Stimulated activated memory B cell treated with anti-CD40 and anti-IgM and Interleukin-4, amounts not matched to agents 10 μg/mL and 1 μg/mL and 100 μg/mL, for 72 hours (primary cell): ENCODE data around the gene ESYT2.
"Not testable (repeated sequence)": the region's sequence is repeated elsewhere in the genome, so short reads cannot be mapped to it uniquely, and the experiment has no call there.

ENCODE experiments used
- ATAC-seq: fragments of 150-1000 bp; cut with Tn5 transposase; 2 replicates; pipeline ENCODE4 v1.10.0; 2021
- H3K27ac Mint-ChIP-seq: one replicate; pipeline ENCODE4 v1.8.0; 2022; ENCODE audit warnings: mild to moderate bottlenecking, mixed read lengths
- H3K27me3 Mint-ChIP-seq: one replicate; pipeline ENCODE4 v1.8.0; 2022; ENCODE audit warnings: mixed read lengths
- H3K36me3 Mint-ChIP-seq: one replicate; pipeline ENCODE4 v1.8.0; 2022; ENCODE audit warnings: mixed read lengths
- H3K4me1 Mint-ChIP-seq: one replicate; pipeline ENCODE4 v1.8.0; 2022; ENCODE audit warnings: mixed read lengths
- H3K4me3 Mint-ChIP-seq: one replicate; pipeline ENCODE4 v1.8.0; 2022; ENCODE audit warnings: mild to moderate bottlenecking, moderate library complexity, mixed read lengths
- H3K9me3 Mint-ChIP-seq: one replicate; pipeline ENCODE4 v1.8.0; 2022; ENCODE audit warnings: mixed read lengths

ESYT2 gene

DNA sequence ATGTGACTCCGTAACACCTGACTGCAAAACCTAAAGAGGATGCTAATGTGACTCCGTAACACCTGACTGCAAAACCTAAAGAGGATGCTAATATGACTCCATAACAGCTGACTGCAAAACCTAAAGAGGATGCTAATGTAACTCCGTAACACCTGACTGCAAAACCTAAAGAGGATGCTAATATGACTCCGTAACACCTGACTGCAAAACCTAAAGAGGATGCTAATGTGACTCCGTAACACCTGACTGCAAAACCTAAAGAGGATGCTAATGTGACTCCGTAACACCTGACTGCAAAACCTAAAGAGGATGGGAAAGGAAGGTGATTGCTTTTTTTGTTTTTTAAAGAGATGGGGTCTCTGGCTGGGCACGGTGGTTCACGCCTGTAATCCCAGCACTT lies 9.9 kb upstream of the ESYT2 start:
- not testable (repeated sequence) for H3K27ac Mint-ChIP-seq, H3K36me3 Mint-ChIP-seq, ATAC-seq, H3K4me1 Mint-ChIP-seq, H3K9me3 Mint-ChIP-seq, H3K4me3 Mint-ChIP-seq, H3K27me3 Mint-ChIP-seq

- no peak overlapping the region for H3K4me3 Mint-ChIP-seq
- ATAC-seq = peak; percentile 36
- H3K4me1 Mint-ChIP-seq = peaks cover 4% of the 10 kb centered on the region
- H3K36me3 Mint-ChIP-seq = no peaks in the 10 kb centered on the region
- H3K27ac Mint-ChIP-seq = no peak overlapping the region
- H3K9me3 Mint-ChIP-seq = peaks cover 3% of the 10 kb centered on the region
- no peaks in the 10 kb centered on the region for H3K27me3 Mint-ChIP-seq
Observed at GRCh38 chr7:158837790-158838637, 8.7 kb upstream of the ESYT2 start.

- no peak for ATAC-seq
- peaks cover 4% of the 10 kb centered on the region for H3K4me1 Mint-ChIP-seq
- no peak overlapping the region for H3K4me3 Mint-ChIP-seq
- H3K27me3 Mint-ChIP-seq = no peaks in the 10 kb centered on the region
- H3K36me3 Mint-ChIP-seq = no peaks in the 10 kb centered on the region
- H3K9me3 Mint-ChIP-seq = peaks cover 3% of the 10 kb centered on the region
- H3K27ac Mint-ChIP-seq = no peak overlapping the region
Observed at GRCh38 chr7:158836692-158837091, 7.4 kb upstream of the ESYT2 start.

DNA sequence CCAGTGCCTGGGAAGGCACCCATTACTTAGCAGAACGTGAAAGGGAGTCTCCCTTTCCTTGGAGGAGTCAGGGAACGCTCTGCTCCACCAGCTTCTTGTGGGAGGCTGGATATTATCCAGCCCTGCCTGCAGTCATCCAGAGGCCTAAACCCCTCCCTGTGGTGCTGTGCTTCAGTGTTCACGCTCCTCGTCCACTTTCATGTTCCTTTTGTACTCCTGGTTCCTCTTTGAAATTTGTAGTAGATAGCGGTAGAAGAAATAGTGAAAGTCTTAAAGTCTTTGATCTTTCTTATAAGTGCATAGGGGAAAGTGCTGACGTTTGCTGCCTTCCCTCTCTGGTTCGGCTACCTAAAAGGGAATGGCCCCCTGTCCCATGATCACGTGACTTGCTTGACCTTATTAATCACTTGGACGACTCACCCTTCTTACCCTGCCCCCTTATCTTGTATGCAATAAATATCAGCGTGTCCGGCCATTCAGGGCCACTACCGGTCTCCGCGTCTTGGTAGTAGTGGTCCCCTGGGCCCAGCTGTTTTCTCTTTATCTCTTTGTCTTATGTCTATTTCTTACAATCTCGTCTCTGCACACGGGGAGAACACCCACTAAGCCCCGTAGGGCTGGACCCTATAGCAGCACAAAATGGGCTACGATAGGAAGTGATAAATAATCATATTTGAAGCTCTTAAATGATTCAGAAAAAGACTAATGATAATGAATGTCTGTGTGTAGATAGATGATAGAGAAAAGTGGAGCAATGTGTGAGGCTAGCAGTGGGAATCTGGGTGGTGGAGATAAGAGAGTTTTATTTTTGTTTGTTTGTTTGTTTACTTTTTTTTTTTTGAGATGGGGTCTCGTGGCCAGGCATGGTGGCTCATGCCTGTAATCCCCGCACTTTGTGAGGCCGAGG lies 5.8 kb upstream of the ESYT2 start:
- Mint-ChIP-seq H3K27ac (no peak overlapping the region), H3K9me3 (peaks cover 3% of the 10 kb centered on the region), H3K36me3 (no peaks in the 10 kb centered on the region), H3K4me3 (no peak overlapping the region), H3K27me3 (no peaks in the 10 kb centered on the region), H3K4me1 (peaks cover 10% of the 10 kb centered on the region)
- no peak for ATAC-seq

DNA sequence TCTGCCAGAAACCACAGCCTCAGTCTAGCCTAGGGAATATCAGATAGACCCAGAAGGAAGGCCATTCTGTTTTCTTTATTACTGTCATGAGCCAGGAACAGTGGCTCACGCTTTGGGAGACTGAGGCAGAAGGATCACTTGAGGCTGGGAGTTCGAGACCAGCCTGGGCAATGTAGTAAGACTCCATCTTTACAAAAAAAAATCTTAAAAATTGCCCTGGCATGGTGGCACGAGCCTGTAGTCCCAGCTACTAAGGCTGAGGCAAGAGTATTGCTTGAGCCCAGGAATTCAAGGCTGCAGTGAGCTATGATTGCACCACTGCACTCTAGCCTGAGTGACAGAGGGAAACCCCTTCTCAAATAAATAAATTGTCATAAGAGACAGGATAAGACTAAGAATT lies 3.7 kb upstream of the ESYT2 start:
- Mint-ChIP-seq H3K4me3 (no peak overlapping the region), H3K9me3 (peaks cover 3% of the 10 kb centered on the region), H3K36me3 (no peaks in the 10 kb centered on the region), H3K4me1 (peaks cover 14% of the 10 kb centered on the region), H3K27me3 (no peaks in the 10 kb centered on the region), H3K27ac (no peak overlapping the region)
- no peak for ATAC-seq

- peaks cover 3% of the 10 kb centered on the region for H3K9me3 Mint-ChIP-seq
- H3K4me1 Mint-ChIP-seq = peaks cover 24% of the 10 kb centered on the region
- H3K27me3 Mint-ChIP-seq = no peaks in the 10 kb centered on the region
- ATAC-seq = no peak
- H3K36me3 Mint-ChIP-seq = peaks cover 5% of the 10 kb centered on the region
- no peak overlapping the region for H3K27ac Mint-ChIP-seq
- no peak overlapping the region for H3K4me3 Mint-ChIP-seq
Observed at GRCh38 chr7:158831738-158832091, 2.4 kb upstream of the ESYT2 start.

DNA sequence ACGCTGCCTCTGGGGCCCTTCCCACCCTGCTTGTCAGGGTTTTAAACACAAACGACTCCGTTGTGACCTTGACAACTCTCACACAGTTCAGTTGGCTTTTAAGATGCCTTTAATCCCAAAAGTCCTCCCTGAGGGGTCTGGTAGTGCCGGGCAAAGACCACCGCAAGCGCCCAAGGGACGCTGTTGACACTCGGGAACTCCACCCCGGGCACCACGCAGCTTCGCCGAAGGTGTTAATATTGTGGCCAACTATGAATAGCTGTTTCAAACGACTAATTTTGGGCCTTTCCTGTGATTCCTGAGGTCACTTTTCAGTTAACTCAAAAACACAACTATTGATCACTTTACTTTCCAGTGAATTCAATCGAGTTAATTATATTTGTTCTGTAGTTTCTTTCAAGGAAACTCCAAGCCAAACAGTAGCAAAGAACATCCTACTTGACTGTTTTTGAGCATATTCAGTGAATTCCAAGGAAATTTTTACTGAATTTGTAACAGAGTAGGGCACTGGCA lies 958 bp upstream of the ESYT2 start:
- Mint-ChIP-seq H3K4me1 (peaks cover 27% of the 10 kb centered on the region), H3K36me3 (peaks cover 5% of the 10 kb centered on the region), H3K27ac (peak overlapping the region; percentile 90), H3K4me3 (peak overlapping the region; percentile 78), H3K27me3 (no peaks in the 10 kb centered on the region), H3K9me3 (peaks cover under 1% of the 10 kb centered on the region)
- no peak for ATAC-seq

- peaks cover 5% of the 10 kb centered on the region for H3K36me3 Mint-ChIP-seq
- peak overlapping the region; percentile 90 for H3K27ac Mint-ChIP-seq
Observed at GRCh38 chr7:158829021-158829341, 328 bp downstream of the ESYT2 start.

GRCh38 chr7:158828133-158829020 lies 932 bp downstream of the ESYT2 start:
- Mint-ChIP-seq H3K27me3 (no peaks in the 10 kb centered on the region), H3K4me1 (peaks cover 26% of the 10 kb centered on the region), H3K4me3 (peak overlapping the region; percentile 90), H3K27ac (peak overlapping the region; percentile 90), H3K36me3 (peaks cover 5% of the 10 kb centered on the region), H3K9me3 (no peaks in the 10 kb centered on the region)
- ATAC-seq = peak; percentile 1

More at GRCh38 chr7:158829021-158829341, 328 bp downstream of the ESYT2 start:
- H3K27me3 Mint-ChIP-seq = no peaks in the 10 kb centered on the region
- ATAC-seq = peak; percentile 82
- peaks cover 26% of the 10 kb centered on the region for H3K4me1 Mint-ChIP-seq
- H3K9me3 Mint-ChIP-seq = no peaks in the 10 kb centered on the region
- peak overlapping the region; percentile 90 for H3K4me3 Mint-ChIP-seq

DNA sequence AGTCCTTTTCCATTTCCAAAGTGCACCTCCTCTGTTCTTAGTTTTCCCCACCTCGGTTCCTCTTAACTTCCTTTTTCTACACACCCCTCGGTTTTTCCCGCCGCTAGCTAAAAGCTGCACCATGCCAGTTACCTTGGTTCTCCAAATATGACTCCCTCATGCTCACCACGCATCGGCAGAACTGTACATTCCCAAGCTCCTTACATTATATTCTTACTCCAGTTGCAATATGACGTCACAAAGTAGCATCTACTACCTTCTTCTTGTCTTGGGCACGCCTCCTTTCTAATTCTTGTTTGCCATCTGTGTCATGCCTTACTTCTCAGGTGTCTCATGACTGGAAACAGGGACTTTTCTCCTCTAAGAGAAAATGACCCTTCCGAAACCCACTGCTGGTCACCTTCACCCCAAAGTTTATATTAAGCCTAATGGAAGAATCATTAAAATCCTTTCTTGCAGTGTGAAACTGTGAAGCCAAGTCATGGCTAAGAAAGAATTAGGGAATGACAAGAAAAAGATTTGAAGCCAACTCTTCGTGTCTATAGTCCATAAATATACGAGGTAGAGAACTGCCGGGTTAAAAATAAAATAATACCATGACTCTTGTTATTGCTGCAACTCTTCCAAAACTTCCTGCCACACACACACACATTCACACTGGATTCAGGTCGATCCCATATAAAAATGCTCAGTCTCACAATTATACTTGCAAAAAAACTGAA lies 1.7 kb downstream of the ESYT2 start:
- Mint-ChIP-seq H3K36me3 (peaks cover 5% of the 10 kb centered on the region), H3K4me1 (peaks cover 26% of the 10 kb centered on the region), H3K9me3 (no peaks in the 10 kb centered on the region), H3K4me3 (peak overlapping the region; percentile 90), H3K27ac (peak overlapping the region; percentile 90), H3K27me3 (no peaks in the 10 kb centered on the region)
- ATAC-seq = no peak

- H3K36me3 Mint-ChIP-seq = peaks cover 5% of the 10 kb centered on the region
- H3K9me3 Mint-ChIP-seq = no peaks in the 10 kb centered on the region
- H3K4me1 Mint-ChIP-seq = peaks cover 39% of the 10 kb centered on the region
- H3K27me3 Mint-ChIP-seq = no peaks in the 10 kb centered on the region
- no peak overlapping the region for H3K4me3 Mint-ChIP-seq
- H3K27ac Mint-ChIP-seq = no peak overlapping the region
- no peak for ATAC-seq
Observed at GRCh38 chr7:158825628-158826289, 3.5 kb downstream of the ESYT2 start.

DNA sequence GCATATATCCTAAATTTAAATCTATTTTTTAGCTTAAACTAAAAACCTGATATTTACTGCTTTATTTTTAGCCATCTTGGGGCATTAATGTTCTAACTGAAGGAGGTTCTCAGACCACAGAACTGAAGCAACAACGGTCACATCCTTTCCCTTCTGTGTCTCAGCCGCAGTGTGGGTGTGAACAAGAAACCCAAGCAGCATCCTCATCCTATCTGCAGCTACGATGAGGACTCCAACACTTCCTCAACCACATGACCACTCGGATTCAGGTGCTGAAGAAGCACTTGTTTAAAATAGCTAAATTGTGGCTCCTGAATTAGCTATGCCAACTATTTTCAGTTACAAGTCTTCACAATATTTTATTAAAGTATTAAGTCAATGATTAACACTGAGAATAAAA lies 5.3 kb downstream of the ESYT2 start:
- H3K9me3 Mint-ChIP-seq = no peaks in the 10 kb centered on the region
- H3K4me1 Mint-ChIP-seq = peaks cover 33% of the 10 kb centered on the region
- H3K27ac Mint-ChIP-seq = no peak overlapping the region
- H3K36me3 Mint-ChIP-seq = peaks cover 5% of the 10 kb centered on the region
- H3K4me3 Mint-ChIP-seq = no peak overlapping the region
- peak; percentile 49 for ATAC-seq
- H3K27me3 Mint-ChIP-seq = no peaks in the 10 kb centered on the region

DNA sequence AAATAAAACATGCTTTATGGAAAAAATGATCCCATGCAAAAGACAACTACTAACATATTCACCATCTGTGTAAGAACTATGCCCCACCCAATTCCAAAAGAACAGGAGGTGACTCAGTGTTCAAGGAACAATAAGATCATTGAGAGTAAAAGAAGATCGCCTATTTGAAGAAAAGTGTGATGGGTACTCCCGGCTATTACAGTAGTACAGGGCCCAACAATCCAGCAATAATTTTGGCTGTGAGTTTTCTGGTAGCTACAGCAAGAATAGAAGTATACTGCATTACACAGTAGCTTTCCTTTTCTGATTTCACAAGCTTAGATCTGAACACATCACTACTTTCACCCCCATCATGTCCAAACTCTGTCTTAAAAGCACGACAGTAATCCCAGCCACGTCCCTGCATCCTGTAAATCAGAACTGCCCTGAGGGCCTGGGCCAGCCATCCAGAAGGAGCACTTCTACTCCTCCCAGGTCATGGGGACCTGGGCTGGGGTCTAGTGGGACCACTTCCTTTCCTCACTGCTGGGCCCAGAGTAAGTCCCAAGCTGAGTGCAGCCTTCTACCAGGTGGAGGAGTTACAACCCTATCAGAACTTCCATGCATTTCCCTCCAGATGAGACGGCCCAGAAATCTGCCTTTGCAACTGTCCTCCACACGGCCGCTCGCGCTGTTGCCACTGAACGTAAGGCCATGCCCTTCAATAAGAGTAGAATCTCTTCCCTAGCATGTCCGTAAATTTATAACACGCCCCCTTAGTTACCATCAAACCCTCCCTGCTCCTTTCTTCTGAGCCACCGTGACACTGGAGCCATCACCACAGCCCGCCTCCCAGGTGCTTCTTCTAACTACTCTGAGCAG lies 7.9 kb downstream of the ESYT2 start:
- Mint-ChIP-seq H3K36me3 (no peaks in the 10 kb centered on the region), H3K27me3 (no peaks in the 10 kb centered on the region), H3K27ac (peak overlapping the region; percentile 36), H3K4me1 (peaks cover 41% of the 10 kb centered on the region), H3K4me3 (no peak overlapping the region), H3K9me3 (no peaks in the 10 kb centered on the region)
- no peak for ATAC-seq
